WTC11 (cell line): ENCODE results near the gene TTLL11. TPM values are rescaled to one million over a fixed set of nuclear protein-coding genes. Genes with fewer than 3 reads are reported as not detected.

ENCODE experiments used
- ATAC-seq: fragments of 200-7000 bp; cut with Tn5 transposase; 2 replicates; pipeline ENCODE4 v1.10.0; 2021; ENCODE audit warnings: mild to moderate bottlenecking, moderate library complexity
- CTCF ChIA-PET: fragments of 300-600 bp; sonication (Branson Sonifier 250); formaldehyde crosslinking; loops from one replicate; lab custom pipeline; 2021; ENCODE audit warnings: antibody characterized with exemption; lab: Charles Lee
- POLR2A ChIA-PET: fragments of 350-600 bp; sonication (Branson Sonifier 250); formaldehyde crosslinking; loops from one replicate; lab custom pipeline; 2021; ENCODE audit warnings: antibody characterized with exemption; lab: Charles Lee
- DNase-seq: peaks from one replicate; pipeline ENCODE4 v3.0.0; 2021; ENCODE audit warnings: low spot score
- H3K27ac Mint-ChIP-seq: 2 replicates; pipeline ENCODE4 v1.8.0; 2021; ENCODE audit warnings: mixed read lengths
- H3K27me3 Mint-ChIP-seq: 2 replicates; pipeline ENCODE4 v1.8.0; 2021; ENCODE audit warnings: low read depth, mild to moderate bottlenecking, moderate library complexity, mixed read lengths
- H3K36me3 Mint-ChIP-seq: 2 replicates; pipeline ENCODE4 v1.8.0; 2021; ENCODE audit warnings: mixed read lengths
- H3K4me1 Mint-ChIP-seq: 2 replicates; pipeline ENCODE4 v1.8.0; 2022; ENCODE audit warnings: mixed read lengths
- H3K4me3 Mint-ChIP-seq: 2 replicates; pipeline ENCODE4 v1.8.0; 2021; ENCODE audit warnings: mild to moderate bottlenecking, moderate library complexity, mixed read lengths
- H3K9me3 Mint-ChIP-seq: 2 replicates; pipeline ENCODE4 v1.8.0; 2021; ENCODE audit warnings: mixed read lengths
- ATF1 ChIP-seq: sonication (generic); formaldehyde crosslinking; IDR thresholded peaks from 2 replicates; pipeline ENCODE4 v1.8.1; 2023; ENCODE audit warnings: mild to moderate bottlenecking, moderate library complexity, missing genetic modification reagents
- FOXP1 ChIP-seq: sonication (generic); formaldehyde crosslinking; IDR thresholded peaks from 2 replicates; pipeline ENCODE4 v1.8.0; 2022; ENCODE audit warnings: missing genetic modification reagents, mild to moderate bottlenecking, moderate library complexity, borderline replicate concordance
- GABPB1 ChIP-seq: sonication (generic); formaldehyde crosslinking; IDR thresholded peaks from 2 replicates; pipeline ENCODE4 v1.8.1; 2023; ENCODE audit warnings: mild to moderate bottlenecking, missing genetic modification reagents
- GRHL2 ChIP-seq: fragments of 250-450 bp; sonication (Bioruptor Pico); IDR thresholded peaks from 2 replicates; pipeline ENCODE4 v1.8.0; 2022; ENCODE audit warnings: mild to moderate bottlenecking, moderate library complexity; ENCODE audit not compliant: insufficient replicate concordance, severe bottlenecking
- JAZF1 ChIP-seq: fragments of 250-450 bp; sonication (Bioruptor Pico); IDR thresholded peaks from 2 replicates; pipeline ENCODE4 v1.9.0; 2021; ENCODE audit warnings: moderate library complexity, mild to moderate bottlenecking, inconsistent platforms
- JUN ChIP-seq: sonication (generic); formaldehyde crosslinking; IDR thresholded peaks from 2 replicates; pipeline ENCODE4 v1.8.0; 2023; ENCODE audit warnings: mild to moderate bottlenecking, missing genetic modification reagents
- NFATC4 ChIP-seq: fragments of 250-450 bp; sonication (Bioruptor Pico); IDR thresholded peaks from 2 replicates; pipeline ENCODE4 v1.9.0; 2021; ENCODE audit warnings: mild to moderate bottlenecking
- NR2C2 ChIP-seq: sonication (generic); formaldehyde crosslinking; IDR thresholded peaks from 2 replicates; pipeline ENCODE4 v1.8.0; 2022; ENCODE audit warnings: mild to moderate bottlenecking, missing genetic modification reagents
- TP53 ChIP-seq: sonication (generic); formaldehyde crosslinking; IDR thresholded peaks from 2 replicates; pipeline ENCODE4 v1.8.1; 2023; ENCODE audit warnings: mild to moderate bottlenecking, missing genetic modification reagents
- ZBTB21 ChIP-seq: sonication (generic); formaldehyde crosslinking; IDR thresholded peaks from 2 replicates; pipeline ENCODE4 v1.8.1; 2023; ENCODE audit warnings: mild to moderate bottlenecking, missing genetic modification reagents, borderline replicate concordance
- ZNF138 ChIP-seq: sonication (generic); formaldehyde crosslinking; conservative IDR thresholded peaks from 2 replicates; pipeline ENCODE4 v1.8.1; 2022; ENCODE audit warnings: mild to moderate bottlenecking, moderate library complexity, missing genetic modification reagents
- ZNF219 ChIP-seq: sonication (generic); formaldehyde crosslinking; IDR thresholded peaks from 2 replicates; pipeline ENCODE4 v1.8.0; 2023; ENCODE audit warnings: missing genetic modification reagents, mild to moderate bottlenecking, borderline replicate concordance
- ZNF263 ChIP-seq: sonication (generic); formaldehyde crosslinking; IDR thresholded peaks from 2 replicates; pipeline ENCODE4 v1.8.1; 2022; ENCODE audit warnings: low read depth, mild to moderate bottlenecking, moderate library complexity, missing genetic modification reagents
- total RNA-seq: library from RNA; stranded (reverse); gene quantifications from 3 replicates; pipeline ENCODE4 v1.2.3, GENCODE V29; 2021
- TF ChIP-seq, protein P1 (sequence below): fragments of 250-450 bp; sonication (Bioruptor Pico); IDR thresholded peaks from 2 replicates; pipeline ENCODE4 v1.9.0; 2021; ENCODE audit warnings: moderate library complexity, mild to moderate bottlenecking, inconsistent platforms, borderline replicate concordance
- TF ChIP-seq, protein P2 (sequence below): sonication (generic); formaldehyde crosslinking; IDR thresholded peaks from 2 replicates; pipeline ENCODE4 v1.8.1; 2023; ENCODE audit warnings: mild to moderate bottlenecking, missing genetic modification reagents
- TF ChIP-seq, protein P3 (sequence below): sonication (generic); formaldehyde crosslinking; conservative IDR thresholded peaks from 2 replicates; pipeline ENCODE4 v1.8.1; 2022; ENCODE audit warnings: mild to moderate bottlenecking, missing genetic modification reagents
- TF ChIP-seq, protein P4 (sequence below): sonication (generic); formaldehyde crosslinking; IDR thresholded peaks from 2 replicates; pipeline ENCODE4 v1.8.0; 2023; ENCODE audit warnings: missing genetic modification reagents, mild to moderate bottlenecking, borderline replicate concordance
- TF ChIP-seq, protein P5 (sequence below): sonication (generic); formaldehyde crosslinking; IDR thresholded peaks from 2 replicates; pipeline ENCODE4 v1.8.0; 2022; ENCODE audit warnings: mild to moderate bottlenecking, missing genetic modification reagents
- TF ChIP-seq, protein P6 (sequence below): sonication (generic); formaldehyde crosslinking; IDR thresholded peaks from 2 replicates; pipeline ENCODE4 v1.8.0; 2022; ENCODE audit warnings: mild to moderate bottlenecking, missing genetic modification reagents
- TF ChIP-seq, protein P7 (sequence below): sonication (generic); formaldehyde crosslinking; IDR thresholded peaks from 2 replicates; pipeline ENCODE4 v1.8.1; 2022; ENCODE audit warnings: missing genetic modification reagents, borderline replicate concordance
- TF ChIP-seq, protein P8 (sequence below): sonication (generic); formaldehyde crosslinking; IDR thresholded peaks from 2 replicates; pipeline ENCODE4 v1.8.1; 2022; ENCODE audit warnings: low read depth, missing genetic modification reagents, borderline replicate concordance

Gene TTLL11
- total RNA-seq, 1 experiment from 2014 or later, result 1.1 TPM

DNA sequence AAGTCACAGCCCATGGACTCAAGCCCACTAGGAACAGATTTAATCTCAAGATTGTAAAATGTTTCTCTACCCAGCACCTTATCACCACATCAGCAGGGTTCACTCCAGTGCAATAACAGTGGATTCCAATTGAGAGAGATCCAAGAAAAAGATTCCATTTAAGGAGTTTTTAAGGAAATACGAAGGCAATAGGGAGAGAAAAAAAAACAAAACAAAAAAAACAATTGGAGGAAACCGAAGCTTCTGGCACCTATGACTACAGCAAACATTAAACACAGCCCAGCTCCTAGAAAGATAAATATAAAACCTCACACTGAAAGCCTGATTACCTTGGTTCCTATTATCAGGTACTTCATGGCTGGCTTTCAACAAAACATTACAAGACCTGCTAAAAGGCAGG, 249.0 kb downstream of the TTLL11 start (continued):
- TF ChIP-seq GABPB1, result no peak
- no peak for TF ChIP-seq ZNF263 (CRISPR knock-in tag)

DNA sequence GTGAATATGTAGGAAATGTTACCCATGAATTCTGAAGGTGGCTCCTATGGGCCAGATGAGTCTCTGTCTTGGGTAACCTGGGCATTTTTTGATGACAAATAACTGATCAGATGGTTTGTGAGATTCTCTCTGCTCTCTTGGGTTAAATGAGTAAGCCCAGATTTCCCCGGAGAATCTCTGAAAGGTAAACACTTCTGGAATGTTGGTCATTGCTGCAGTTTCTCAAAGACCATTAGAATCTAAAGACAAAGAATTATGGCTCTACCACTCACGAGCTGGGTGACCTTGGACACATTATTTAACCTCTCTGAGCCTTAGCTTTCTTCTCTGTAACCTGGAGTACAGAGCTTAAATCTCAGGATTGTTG, 250.5 kb downstream of the TTLL11 start:
- Mint-ChIP-seq H3K36me3 (no peaks in the 10 kb centered on the region), H3K27me3 (no peaks in the 10 kb centered on the region; the same call in 1 of the 2 replicates), H3K9me3 (peaks cover 17% of the 10 kb centered on the region), H3K4me1 (0 out of 2 replicates have a peak, but pooled peaks cover 2% of the 10 kb centered on the region), H3K4me3 (no peak overlapping the region), H3K27ac (no peak overlapping the region)
- POLR2A ChIA-PET, result no interaction called here
- DNase-seq, result no peak
- CTCF ChIA-PET, result interaction anchor here (1.3 to 2.1 kb wide), 2 partner anchors 88 to 297 kb away, joined by 4 to 8 read pairs; no protein-coding TSS in a partner anchor
- ATAC-seq, result no peak
- TF ChIP-seq, protein P1, sequence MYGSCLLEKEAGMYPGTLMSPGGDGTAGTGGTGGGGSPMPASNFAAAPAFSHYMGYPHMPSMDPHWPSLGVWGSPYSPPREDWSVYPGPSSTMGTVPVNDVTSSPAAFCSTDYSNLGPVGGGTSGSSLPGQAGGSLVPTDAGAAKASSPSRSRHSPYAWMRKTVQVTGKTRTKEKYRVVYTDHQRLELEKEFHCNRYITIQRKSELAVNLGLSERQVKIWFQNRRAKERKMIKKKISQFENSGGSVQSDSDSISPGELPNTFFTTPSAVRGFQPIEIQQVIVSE (CRISPR knock-in tag), result no peak
- TF ChIP-seq, protein P2, sequence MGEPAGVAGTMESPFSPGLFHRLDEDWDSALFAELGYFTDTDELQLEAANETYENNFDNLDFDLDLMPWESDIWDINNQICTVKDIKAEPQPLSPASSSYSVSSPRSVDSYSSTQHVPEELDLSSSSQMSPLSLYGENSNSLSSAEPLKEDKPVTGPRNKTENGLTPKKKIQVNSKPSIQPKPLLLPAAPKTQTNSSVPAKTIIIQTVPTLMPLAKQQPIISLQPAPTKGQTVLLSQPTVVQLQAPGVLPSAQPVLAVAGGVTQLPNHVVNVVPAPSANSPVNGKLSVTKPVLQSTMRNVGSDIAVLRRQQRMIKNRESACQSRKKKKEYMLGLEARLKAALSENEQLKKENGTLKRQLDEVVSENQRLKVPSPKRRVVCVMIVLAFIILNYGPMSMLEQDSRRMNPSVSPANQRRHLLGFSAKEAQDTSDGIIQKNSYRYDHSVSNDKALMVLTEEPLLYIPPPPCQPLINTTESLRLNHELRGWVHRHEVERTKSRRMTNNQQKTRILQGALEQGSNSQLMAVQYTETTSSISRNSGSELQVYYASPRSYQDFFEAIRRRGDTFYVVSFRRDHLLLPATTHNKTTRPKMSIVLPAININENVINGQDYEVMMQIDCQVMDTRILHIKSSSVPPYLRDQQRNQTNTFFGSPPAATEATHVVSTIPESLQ (CRISPR knock-in tag), result no peak
- TF ChIP-seq, protein P3, sequence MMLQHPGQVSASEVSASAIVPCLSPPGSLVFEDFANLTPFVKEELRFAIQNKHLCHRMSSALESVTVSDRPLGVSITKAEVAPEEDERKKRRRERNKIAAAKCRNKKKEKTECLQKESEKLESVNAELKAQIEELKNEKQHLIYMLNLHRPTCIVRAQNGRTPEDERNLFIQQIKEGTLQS (CRISPR knock-in tag), result no peak
- TF ChIP-seq NFATC4 (CRISPR knock-in tag) (no peak), ATF1 (CRISPR knock-in tag) (no peak), TP53 (no peak)
- TF ChIP-seq, protein P4, sequence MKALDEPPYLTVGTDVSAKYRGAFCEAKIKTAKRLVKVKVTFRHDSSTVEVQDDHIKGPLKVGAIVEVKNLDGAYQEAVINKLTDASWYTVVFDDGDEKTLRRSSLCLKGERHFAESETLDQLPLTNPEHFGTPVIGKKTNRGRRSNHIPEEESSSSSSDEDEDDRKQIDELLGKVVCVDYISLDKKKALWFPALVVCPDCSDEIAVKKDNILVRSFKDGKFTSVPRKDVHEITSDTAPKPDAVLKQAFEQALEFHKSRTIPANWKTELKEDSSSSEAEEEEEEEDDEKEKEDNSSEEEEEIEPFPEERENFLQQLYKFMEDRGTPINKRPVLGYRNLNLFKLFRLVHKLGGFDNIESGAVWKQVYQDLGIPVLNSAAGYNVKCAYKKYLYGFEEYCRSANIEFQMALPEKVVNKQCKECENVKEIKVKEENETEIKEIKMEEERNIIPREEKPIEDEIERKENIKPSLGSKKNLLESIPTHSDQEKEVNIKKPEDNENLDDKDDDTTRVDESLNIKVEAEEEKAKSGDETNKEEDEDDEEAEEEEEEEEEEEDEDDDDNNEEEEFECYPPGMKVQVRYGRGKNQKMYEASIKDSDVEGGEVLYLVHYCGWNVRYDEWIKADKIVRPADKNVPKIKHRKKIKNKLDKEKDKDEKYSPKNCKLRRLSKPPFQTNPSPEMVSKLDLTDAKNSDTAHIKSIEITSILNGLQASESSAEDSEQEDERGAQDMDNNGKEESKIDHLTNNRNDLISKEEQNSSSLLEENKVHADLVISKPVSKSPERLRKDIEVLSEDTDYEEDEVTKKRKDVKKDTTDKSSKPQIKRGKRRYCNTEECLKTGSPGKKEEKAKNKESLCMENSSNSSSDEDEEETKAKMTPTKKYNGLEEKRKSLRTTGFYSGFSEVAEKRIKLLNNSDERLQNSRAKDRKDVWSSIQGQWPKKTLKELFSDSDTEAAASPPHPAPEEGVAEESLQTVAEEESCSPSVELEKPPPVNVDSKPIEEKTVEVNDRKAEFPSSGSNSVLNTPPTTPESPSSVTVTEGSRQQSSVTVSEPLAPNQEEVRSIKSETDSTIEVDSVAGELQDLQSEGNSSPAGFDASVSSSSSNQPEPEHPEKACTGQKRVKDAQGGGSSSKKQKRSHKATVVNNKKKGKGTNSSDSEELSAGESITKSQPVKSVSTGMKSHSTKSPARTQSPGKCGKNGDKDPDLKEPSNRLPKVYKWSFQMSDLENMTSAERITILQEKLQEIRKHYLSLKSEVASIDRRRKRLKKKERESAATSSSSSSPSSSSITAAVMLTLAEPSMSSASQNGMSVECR, result no peak

DNA sequence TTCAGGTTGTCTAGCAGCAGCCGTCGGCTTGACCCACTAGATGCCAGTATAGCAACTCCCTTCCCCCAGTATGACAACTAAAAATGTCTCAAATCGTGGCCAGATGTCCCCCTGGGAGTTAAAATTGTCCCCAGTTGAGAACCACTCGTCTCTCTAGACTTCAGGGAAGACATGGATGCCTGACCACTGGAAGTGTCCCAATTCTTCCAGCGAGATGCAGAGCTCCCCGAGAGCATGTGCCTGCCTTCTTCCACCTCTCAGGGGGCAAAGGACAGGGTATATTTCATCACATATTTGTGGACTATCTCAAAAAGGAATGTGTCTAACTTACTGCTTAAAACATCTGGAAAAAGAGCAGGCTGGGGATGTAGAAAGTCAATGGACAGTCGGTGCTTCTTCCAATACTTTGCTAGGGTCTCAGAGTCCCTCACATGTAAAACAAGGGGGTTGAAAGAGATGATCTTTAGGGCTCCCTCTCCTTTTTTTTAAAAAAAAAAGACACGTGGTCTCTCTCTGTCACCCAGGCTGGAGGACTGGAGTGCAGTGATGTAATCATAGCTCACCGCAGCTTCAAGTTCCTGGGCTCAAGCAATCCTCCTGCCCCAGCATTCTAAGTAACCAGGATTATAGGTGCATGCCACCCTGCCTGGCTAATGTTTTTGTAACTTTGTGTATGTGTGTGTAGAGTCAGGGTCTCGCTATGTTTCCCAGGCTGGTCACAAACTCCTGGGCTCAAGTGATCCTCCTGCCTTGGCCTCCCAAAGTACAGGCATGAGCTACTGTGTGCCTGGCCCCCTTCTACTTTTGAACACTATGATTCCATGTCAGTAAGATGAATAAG, 251.1 kb downstream of the TTLL11 start:
- H3K27me3 Mint-ChIP-seq, result no peaks in the 10 kb centered on the region; the same call in 1 of the 2 replicates
- H3K9me3 Mint-ChIP-seq, result peaks cover 14% of the 10 kb centered on the region
- no peak overlapping the region for H3K4me3 Mint-ChIP-seq
- ChIA-PET CTCF (interaction anchor here (1.3 to 2.1 kb wide), 2 partner anchors 89 to 296 kb away, joined by 4 to 8 read pairs; no protein-coding TSS in a partner anchor), POLR2A (no interaction called here)
- DNase-seq (no peak), ATAC-seq (no peak)
- H3K27ac Mint-ChIP-seq, result no peak overlapping the region
- 0 out of 2 replicates have a peak, but pooled peaks cover 2% of the 10 kb centered on the region for H3K4me1 Mint-ChIP-seq
- no peaks in the 10 kb centered on the region for H3K36me3 Mint-ChIP-seq
- TF ChIP-seq NR2C2 (CRISPR knock-in tag), result no peak
- TF ChIP-seq FOXP1 (CRISPR knock-in tag), result no peak
- TF ChIP-seq, protein P5, sequence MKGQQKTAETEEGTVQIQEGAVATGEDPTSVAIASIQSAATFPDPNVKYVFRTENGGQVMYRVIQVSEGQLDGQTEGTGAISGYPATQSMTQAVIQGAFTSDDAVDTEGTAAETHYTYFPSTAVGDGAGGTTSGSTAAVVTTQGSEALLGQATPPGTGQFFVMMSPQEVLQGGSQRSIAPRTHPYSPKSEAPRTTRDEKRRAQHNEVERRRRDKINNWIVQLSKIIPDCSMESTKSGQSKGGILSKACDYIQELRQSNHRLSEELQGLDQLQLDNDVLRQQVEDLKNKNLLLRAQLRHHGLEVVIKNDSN (CRISPR knock-in tag), result no peak
- TF ChIP-seq, protein P6, sequence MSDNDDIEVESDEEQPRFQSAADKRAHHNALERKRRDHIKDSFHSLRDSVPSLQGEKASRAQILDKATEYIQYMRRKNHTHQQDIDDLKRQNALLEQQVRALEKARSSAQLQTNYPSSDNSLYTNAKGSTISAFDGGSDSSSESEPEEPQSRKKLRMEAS (CRISPR knock-in tag), result no peak
- TF ChIP-seq JUN (CRISPR knock-in tag), result no peak
- TF ChIP-seq, protein P7, sequence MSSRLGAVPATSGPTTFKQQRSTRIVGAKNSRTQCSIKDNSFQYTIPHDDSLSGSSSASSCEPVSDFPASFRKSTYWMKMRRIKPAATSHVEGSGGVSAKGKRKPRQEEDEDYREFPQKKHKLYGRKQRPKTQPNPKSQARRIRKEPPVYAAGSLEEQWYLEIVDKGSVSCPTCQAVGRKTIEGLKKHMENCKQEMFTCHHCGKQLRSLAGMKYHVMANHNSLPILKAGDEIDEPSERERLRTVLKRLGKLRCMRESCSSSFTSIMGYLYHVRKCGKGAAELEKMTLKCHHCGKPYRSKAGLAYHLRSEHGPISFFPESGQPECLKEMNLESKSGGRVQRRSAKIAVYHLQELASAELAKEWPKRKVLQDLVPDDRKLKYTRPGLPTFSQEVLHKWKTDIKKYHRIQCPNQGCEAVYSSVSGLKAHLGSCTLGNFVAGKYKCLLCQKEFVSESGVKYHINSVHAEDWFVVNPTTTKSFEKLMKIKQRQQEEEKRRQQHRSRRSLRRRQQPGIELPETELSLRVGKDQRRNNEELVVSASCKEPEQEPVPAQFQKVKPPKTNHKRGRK (CRISPR knock-in tag), result no peak
- TF ChIP-seq JAZF1, result no peak
- TF ChIP-seq ZNF219 (CRISPR knock-in tag), result no peak
- TF ChIP-seq GRHL2, result no peak
- TF ChIP-seq ZNF138 (CRISPR knock-in tag), result no peak
- TF ChIP-seq, protein P8, sequence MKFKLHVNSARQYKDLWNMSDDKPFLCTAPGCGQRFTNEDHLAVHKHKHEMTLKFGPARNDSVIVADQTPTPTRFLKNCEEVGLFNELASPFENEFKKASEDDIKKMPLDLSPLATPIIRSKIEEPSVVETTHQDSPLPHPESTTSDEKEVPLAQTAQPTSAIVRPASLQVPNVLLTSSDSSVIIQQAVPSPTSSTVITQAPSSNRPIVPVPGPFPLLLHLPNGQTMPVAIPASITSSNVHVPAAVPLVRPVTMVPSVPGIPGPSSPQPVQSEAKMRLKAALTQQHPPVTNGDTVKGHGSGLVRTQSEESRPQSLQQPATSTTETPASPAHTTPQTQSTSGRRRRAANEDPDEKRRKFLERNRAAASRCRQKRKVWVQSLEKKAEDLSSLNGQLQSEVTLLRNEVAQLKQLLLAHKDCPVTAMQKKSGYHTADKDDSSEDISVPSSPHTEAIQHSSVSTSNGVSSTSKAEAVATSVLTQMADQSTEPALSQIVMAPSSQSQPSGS (CRISPR knock-in tag), result no peak
- no peak for TF ChIP-seq ZBTB21 (CRISPR knock-in tag)
